Smooth muscle cell (in vitro differentiated cells): ENCODE data around the gene RAP1GAP2. TPM values are rescaled to one million over a fixed set of nuclear protein-coding genes. Genes with fewer than 3 reads are reported as not detected.

Experiments
- DNase-seq: peaks from one replicate; lab custom pipeline; 2025; ENCODE audit not compliant: unreplicated experiment; lab: John Stamatoyannopoulos, UW
- H2AFZ ChIP-seq: fragments of 200-600 bp; sonication (generic); 2 replicates; pipeline ENCODE4 v1.6.0; 2016; ENCODE audit warnings: antibody characterized with exemption, low read depth, mild to moderate bottlenecking
- H3F3A ChIP-seq: fragments of 200-600 bp; sonication (generic); 2 replicates; pipeline ENCODE4 v1.6.0; 2017; ENCODE audit warnings: antibody characterized with exemption, low read depth
- H3K27ac ChIP-seq: fragments of 200-600 bp; sonication (generic); 2 replicates; pipeline ENCODE4 v1.5.1; 2016; ENCODE audit warnings: low read depth, mild to moderate bottlenecking
- H3K27me3 ChIP-seq: fragments of 200-600 bp; sonication (generic); 2 replicates; pipeline ENCODE4 v1.6.1; 2016; ENCODE audit warnings: low read depth, mild to moderate bottlenecking
- H3K36me3 ChIP-seq: fragments of 200-600 bp; sonication (generic); 2 replicates; pipeline ENCODE4 v1.5.1; 2016; ENCODE audit warnings: low read depth
- H3K4me1 ChIP-seq: fragments of 200-600 bp; sonication (generic); 2 replicates; pipeline ENCODE4 v1.5.1; 2016; ENCODE audit warnings: low read depth
- H3K4me2 ChIP-seq: fragments of 200-600 bp; sonication (generic); 2 replicates; pipeline ENCODE4 v1.6.0; 2016; ENCODE audit warnings: mild to moderate bottlenecking
- H3K4me3 ChIP-seq: fragments of 200-600 bp; sonication (generic); 2 replicates; pipeline ENCODE4 v1.5.1; 2016; ENCODE audit warnings: mild to moderate bottlenecking
- H3K79me2 ChIP-seq: fragments of 200-600 bp; sonication (generic); 2 replicates; pipeline ENCODE4 v1.6.0; 2016; ENCODE audit warnings: low read depth, mild to moderate bottlenecking
- H3K9ac ChIP-seq: fragments of 200-600 bp; sonication (generic); 2 replicates; pipeline ENCODE4 v1.6.0; 2016; ENCODE audit warnings: low read depth
- H3K9me3 ChIP-seq: fragments of 200-600 bp; sonication (generic); replicated peaks from 2 replicates; pipeline ENCODE4 v1.5.1; 2016; ENCODE audit warnings: low read depth
- H4K20me1 ChIP-seq: fragments of 200-600 bp; sonication (generic); 2 replicates; pipeline ENCODE4 v1.6.0; 2016; ENCODE audit warnings: low read depth
- CTCF ChIP-seq: fragments of 200-600 bp; sonication (generic); IDR thresholded peaks from 2 replicates; pipeline ENCODE4 v1.5.1; 2017; ENCODE audit warnings: borderline replicate concordance, mild to moderate bottlenecking, antibody characterized with exemption; ENCODE audit not compliant: insufficient read depth, poor library complexity, severe bottlenecking
- WGBS: methylation state at CpG from one replicate; pipeline ENCODE4 v1.1.7; 2016; ENCODE audit warnings: low lambda C conversion rate; 5-methylcytosine and 5-hydroxymethylcytosine counted together
- polyA plus RNA-seq: library from polyadenylated mRNA; unstranded; fragments of >200 nt; fragmentation: Nextera tagmentation; extraction: Ambion mirVana; gene quantifications from 2 replicates; pipeline ENCODE4 v1.2.1, GENCODE V29; 2016
- total RNA-seq: library from RNA; depleted of rRNA; stranded (reverse); fragments of >200 nt; gene quantifications from 2 replicates; pipeline ENCODE4 v1.2.3, GENCODE V29; 2014

The RAP1GAP2 gene
- total and polyA plus RNA-seq, 2 experiments from 2014 or later, result 0.31 to 0.99 TPM

GRCh38 chr17:3004150-3004801 is 208.0 kb downstream of the RAP1GAP2 start:
- WGBS, result 57% methylated on average over 36 of the region's 36 CpGs

GRCh38 chr17:3004925-3005324 is 208.7 kb downstream of the RAP1GAP2 start:
- H3K4me1 ChIP-seq, result no peaks in the 10 kb centered on the region
- no peaks in the 10 kb centered on the region for H3K79me2 ChIP-seq
- no peak overlapping the region for H3K9ac ChIP-seq
- H3F3A ChIP-seq, result no peaks in the 10 kb centered on the region
- TF ChIP-seq CTCF, result no peak
- H3K4me3 ChIP-seq, result no peak overlapping the region
- 72% methylated on average over 13 of the region's 13 CpGs for WGBS
- H3K4me2 ChIP-seq, result no peak overlapping the region
- no peaks in the 10 kb centered on the region for H3K36me3 ChIP-seq
- no peaks in the 10 kb centered on the region for H3K9me3 ChIP-seq
- H2AFZ ChIP-seq, result no peak overlapping the region
- no peaks in the 10 kb centered on the region for H4K20me1 ChIP-seq
- DNase-seq, result no peak
- no peak overlapping the region for H3K27ac ChIP-seq
- H3K27me3 ChIP-seq, result no peaks in the 10 kb centered on the region

More at GRCh38 chr17:3004150-3004801, 208.0 kb downstream of the RAP1GAP2 start:
- Histone ChIP-seq H3K27ac (no peak overlapping the region), H3K4me3 (no peak overlapping the region), H3K4me2 (peak overlapping the region; percentile 73), H3K4me1 (no peaks in the 10 kb centered on the region), H3K9ac (no peak overlapping the region), H3F3A (no peaks in the 10 kb centered on the region), H2AFZ (peak overlapping the region; percentile 75), H3K36me3 (no peaks in the 10 kb centered on the region), H3K27me3 (no peaks in the 10 kb centered on the region), H3K79me2 (no peaks in the 10 kb centered on the region), H4K20me1 (no peaks in the 10 kb centered on the region), H3K9me3 (no peaks in the 10 kb centered on the region)
- TF ChIP-seq CTCF, result no peak
- peak; percentile 97 for DNase-seq

- no peak for DNase-seq
- Histone ChIP-seq H3K4me1 (no peaks in the 10 kb centered on the region), H3K27ac (no peak overlapping the region)
Observed at GRCh38 chr17:3005696-3006095, 209.5 kb downstream of the RAP1GAP2 start.

More at GRCh38 chr17:3005696-3006095, 209.5 kb downstream of the RAP1GAP2 start:
- Histone ChIP-seq H3K79me2 (no peaks in the 10 kb centered on the region), H3F3A (no peaks in the 10 kb centered on the region), H3K4me3 (no peak overlapping the region), H3K27me3 (no peaks in the 10 kb centered on the region), H3K9me3 (no peaks in the 10 kb centered on the region), H3K36me3 (no peaks in the 10 kb centered on the region), H3K9ac (no peak overlapping the region), H3K4me2 (no peak overlapping the region), H2AFZ (no peak overlapping the region), H4K20me1 (no peaks in the 10 kb centered on the region)
- no peak for TF ChIP-seq CTCF
- 91% methylated on average over 12 of the region's 12 CpGs for WGBS
